HG03175 (cell line): ENCODE data around the gene GALNT15.

Experiments
- ATAC-seq: cut with Tn5 transposase; IDR thresholded peaks from one replicate; pipeline ENCODE4 v1.9.1; 2021; ENCODE audit warnings: mild to moderate bottlenecking, moderate library complexity; ENCODE audit not compliant: unreplicated experiment

The GALNT15 gene

DNA sequence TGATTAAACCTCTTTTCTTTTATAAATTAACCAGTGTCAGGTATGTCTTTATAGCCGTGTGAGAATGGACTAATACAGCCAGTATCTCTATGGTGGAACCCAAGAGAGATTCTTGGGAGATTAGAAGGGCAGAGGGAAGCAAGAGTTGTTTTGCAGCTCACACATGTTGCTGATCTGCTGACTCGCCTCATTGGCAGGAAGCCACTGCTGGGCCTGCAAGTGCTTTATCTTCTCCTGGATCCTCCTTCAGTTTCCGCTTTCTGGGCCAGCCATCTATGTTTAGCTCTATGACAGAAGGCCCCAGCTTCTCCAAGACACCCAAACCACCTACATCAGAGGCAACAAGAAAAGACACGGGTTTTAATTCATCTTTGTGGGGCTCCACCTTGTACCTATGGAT is 23.4 kb upstream of the GALNT15 start:
- ATAC-seq = no peak

DNA sequence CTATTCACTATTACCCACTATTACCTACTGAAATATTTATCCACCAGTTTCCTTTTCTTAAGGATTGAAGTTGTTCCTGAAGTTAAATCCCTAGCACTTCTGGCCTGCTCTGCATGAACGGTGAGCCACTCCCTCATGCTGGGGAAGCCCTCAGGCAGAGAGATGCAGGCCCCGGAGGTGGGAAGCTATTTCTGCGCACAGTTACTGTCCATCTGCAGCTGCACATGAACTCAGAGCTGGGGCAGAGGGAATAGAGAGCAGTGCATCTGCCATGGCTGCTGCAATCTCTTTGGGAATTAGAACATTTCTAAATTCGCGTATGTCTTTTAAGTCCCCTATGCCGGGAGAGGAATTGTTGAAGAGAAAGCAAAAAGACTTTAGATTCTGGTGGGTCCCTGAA is 6.3 kb upstream of the GALNT15 start:
- ATAC-seq = no peak

DNA sequence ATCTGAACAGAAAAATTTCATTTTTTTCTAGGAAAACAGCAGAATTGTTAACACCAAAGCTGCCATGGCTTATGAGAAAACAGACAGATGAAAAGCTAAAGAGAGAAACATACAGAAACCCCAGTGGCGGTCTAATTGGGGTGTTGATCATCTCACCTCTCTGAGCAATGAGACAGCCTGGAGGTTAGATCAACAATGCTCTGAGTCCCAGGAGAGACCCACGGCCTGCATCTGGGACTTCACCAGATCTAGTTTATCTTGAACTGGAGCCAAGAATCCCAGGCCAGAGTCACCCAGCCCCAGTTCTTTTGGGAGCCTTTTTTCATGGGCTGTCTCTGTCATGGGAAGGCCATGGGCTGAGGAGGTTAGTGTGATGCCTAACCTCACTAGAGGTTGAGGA is 3.5 kb upstream of the GALNT15 start:
- ATAC-seq = no peak

DNA sequence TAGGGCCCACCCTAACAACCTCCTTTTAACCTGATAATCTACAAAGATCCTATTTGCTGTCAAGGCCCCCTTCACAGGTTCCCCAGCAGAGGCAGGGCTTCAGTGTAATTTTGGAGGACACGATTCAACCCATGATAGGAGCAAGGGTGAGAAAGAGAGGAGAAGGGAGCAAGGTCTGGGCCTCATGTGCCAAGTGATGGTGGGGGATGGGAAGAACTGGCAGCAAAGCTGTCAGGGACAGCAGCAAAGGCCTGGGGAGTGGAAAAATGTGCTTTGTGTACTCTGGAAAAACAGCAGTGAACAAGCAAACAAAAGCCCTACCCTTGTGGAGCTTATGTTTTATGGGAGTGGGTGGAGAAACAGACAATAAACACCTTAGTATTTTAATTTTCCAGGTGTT is 2.7 kb upstream of the GALNT15 start:
- no peak for ATAC-seq

DNA sequence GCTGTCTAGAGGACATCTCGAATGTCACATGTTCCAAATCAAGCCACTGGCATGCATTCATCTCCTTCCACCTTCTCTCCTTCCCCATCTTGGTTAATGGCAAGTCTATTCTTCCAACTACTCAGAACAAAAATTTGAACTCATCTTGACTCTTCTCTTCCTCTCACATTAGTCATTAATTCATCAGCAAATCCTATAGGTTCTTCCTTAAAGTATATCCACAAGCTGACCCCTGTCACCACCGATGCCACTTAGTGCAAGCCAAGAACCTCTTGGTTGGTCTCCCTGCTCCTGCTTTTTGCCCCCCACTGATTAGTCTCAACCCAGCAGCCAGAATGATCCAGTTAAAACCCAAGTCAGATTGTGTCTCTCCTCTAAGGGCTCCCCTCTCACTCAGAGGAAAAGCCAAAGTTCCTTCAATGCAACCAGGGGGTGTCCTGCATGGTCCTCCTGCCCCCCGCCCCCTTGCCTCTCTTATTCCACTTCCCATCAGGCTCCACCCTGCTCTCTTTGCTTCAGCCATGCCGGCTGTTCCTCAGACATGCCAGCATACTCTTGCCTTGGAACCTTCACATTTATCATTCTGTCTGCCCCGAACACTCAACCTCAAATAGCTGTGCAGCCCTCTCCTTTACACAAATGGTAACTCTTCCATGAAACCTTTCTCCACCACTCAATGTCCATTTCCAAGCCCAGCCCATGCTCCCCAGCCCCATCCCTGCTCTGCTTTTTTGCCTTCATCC is 1.0 kb upstream of the GALNT15 start:
- no peak for ATAC-seq

DNA sequence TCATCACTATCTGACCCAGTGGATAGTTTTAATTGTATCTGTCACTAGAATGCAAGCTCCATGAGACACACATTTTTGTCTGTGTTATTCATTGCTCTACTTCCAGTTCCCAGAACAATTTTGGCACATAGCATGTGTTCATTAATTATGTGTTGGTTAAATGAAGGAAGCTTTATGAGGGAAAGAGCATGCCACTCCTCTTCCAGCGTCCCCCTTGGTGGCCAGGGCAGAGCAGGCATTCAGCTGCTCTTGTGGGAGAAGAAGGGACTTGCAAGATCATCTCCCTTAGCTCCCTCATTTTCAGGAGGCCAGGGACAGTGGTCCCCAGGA is 489 bp upstream of the GALNT15 start:
- no peak for ATAC-seq

DNA sequence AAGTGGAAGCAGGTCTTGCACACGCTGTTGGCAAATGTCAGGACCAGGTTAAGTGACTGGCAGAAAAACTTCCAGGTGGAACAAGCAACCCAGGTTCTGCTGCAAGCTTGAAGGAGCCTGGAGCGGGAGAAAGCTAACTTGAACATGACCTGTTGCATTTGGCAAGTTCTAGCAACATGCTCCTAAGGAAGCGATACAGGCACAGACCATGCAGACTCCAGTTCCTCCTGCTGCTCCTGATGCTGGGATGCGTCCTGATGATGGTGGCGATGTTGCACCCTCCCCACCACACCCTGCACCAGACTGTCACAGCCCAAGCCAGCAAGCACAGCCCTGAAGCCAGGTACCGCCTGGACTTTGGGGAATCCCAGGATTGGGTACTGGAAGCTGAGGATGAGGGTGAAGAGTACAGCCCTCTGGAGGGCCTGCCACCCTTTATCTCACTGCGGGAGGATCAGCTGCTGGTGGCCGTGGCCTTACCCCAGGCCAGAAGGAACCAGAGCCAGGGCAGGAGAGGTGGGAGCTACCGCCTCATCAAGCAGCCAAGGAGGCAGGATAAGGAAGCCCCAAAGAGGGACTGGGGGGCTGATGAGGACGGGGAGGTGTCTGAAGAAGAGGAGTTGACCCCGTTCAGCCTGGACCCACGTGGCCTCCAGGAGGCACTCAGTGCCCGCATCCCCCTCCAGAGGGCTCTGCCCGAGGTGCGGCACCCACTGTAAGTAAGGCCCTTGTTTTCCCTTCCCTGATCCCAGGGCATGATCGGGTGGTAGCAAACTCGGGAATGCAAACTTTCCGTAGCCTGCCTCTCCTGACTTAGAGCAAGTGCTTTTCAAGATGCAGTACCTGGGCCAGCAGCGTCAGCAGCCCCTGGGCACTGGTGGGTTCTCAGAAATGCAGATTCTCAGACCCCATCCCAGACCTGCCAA is 759 bp downstream of the GALNT15 start:
- ATAC-seq = no peak

DNA sequence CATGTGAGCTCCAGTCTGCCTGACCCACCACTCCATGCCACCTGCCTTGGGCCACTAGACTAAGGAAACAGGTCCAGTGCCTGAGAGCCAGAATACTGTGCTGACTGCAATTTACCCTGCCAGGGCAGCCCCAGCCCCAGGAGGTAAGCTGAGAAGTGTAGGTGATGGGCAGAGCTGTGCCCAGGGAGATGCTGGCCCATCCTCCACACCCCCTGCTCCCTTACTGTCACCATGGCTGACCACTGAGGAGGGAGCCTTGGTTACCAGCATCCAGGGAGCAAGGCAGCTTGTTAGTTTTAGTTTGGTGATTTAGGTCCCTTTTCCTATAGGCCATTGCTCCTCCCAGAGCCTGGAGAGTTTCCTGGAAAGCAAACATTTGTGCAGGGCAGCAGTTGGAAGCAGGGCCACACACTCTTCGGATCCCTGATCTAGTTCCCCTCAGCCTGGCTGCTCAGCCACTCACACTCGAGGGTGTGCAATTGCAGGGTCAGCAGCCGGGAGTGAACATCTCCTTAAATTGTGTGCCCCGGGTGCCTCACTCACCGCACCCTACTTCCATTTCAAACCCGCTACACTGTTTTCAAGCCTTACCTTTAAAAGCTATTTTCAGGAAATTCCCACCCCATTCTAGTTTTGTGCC is 2.0 kb downstream of the GALNT15 start:
- ATAC-seq = no peak

DNA sequence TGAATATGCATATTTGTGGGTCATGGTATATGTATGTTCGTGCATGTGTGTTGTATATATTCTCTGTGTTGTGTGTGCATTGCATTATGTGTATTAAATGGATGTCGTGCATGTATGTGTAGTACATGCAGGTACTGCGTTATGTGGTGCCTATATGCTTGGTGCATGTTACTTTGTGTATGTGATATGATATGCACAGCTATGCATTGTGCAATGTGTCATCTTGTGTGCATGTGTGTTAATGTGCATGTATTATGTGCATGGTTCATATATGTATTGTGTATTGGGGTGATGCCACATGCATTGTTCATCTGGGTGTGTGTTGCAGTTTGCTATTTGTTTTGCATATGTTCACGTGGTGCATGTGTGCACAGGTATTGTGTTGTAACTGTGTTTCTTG is 2.9 kb downstream of the GALNT15 start:
- no peak for ATAC-seq

DNA sequence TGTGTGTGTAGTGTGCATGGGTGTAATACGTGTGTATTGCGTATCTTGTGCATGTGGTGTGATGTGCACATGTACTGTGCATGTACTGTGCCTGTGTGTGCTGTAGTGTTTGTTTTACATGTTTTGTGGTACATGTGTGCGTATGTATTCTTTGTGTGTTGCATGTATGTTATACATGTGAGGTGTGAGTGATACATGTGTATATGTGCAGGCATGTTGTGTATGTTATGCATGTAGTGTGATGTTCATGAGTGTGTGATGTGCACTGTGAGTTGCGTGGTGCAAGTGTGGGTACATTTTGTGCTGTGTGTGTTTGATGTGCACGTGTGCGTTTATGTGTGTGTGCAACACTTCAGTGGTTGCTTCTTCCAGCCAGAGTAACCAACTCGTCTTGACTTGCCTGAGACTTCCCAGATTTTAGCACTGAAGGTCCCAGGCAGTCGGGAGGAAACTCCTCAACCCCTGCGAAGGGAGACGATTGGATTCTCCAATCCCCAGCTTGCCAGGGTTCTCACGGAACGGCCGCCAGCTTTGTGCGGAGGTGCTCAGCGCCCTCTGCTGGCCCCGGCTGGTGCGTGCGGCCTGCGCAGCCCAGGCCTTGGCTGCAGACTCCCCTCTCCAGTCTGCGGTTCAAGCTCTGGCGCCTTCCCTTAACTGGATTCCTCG is 3.6 kb downstream of the GALNT15 start:
- peak; percentile 79 for ATAC-seq

DNA sequence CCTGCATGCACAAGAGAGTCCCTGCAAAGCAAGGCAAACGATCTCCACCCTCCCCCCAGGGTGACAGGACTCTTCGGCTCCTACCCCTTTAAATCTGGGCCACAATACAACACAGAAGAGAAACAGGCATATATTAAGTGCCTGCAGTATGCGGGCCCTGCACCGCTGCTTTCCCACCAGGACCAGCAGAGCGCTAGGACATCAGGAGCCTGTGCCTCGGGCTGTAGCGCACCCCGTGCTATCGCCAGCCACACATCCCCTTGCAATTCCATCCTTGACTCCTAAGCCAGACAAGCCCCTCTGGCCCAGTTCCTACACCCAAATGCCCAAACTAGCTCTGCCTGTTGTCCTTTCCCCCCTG is 4.1 kb downstream of the GALNT15 start:
- peak; percentile 9 for ATAC-seq

DNA sequence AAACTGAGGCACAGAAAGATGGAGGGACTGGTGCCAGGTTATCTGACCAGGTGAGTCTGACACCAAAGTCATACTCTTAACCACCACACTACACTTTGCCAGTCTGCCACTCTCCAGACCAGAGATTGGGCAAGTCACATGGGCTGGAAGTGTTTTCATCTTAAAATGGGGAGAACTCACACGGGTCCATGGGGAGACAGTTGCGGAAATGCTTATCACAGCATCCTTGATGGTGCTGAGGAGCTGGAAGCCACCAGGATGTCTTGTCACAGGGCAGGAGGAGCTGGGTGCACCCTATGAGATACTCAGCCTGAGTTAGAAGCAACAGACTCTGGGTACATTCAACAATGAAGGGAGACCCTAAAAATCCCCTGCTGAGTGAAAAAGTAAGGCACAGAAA is 4.8 kb downstream of the GALNT15 start:
- no peak for ATAC-seq

DNA sequence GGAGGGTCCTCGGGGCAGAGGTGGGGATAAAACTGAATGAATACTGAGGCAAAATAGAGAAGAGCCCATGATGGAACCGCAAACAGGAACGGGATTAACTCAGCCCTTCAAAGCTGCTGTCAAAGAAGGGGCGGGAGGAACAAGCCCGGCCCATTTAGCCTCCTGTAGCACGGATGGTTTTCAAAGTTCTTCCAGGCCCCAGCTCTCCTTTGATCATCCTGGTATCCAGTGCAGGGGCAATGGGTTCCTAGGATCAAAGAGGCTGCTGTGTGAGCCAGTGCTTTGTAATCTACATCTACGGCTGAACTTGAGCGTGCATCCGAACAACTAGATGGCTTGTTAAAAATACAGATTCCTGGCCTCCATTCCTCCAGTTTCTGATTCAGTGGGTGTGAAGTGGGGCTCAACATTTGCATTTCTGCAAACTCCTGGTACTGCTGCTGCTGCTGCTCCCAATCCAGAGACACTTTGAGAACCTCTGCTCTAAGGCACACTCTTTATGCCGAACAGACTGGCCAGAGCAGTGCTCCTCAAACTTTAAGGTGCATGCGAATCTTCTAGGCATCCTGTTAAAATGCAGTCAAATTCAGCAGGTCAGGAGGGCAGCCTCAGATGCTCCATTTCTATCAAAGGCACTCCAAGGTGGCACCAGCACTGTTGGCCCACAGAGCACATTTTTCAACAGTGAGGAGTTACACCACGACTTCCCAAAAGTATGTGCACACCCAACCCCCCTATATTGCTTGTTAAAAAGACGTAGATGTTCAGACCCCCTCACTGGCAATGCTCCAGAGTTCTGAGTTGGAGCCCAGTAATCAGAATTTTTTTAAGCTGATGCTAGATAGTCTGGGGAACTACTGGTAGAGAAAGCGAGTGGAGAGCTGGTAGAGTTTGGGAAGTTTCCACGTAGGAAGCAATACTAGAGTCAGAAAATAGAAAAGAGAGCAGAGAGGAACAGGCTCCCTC is 5.6 kb downstream of the GALNT15 start:
- ATAC-seq = no peak

DNA sequence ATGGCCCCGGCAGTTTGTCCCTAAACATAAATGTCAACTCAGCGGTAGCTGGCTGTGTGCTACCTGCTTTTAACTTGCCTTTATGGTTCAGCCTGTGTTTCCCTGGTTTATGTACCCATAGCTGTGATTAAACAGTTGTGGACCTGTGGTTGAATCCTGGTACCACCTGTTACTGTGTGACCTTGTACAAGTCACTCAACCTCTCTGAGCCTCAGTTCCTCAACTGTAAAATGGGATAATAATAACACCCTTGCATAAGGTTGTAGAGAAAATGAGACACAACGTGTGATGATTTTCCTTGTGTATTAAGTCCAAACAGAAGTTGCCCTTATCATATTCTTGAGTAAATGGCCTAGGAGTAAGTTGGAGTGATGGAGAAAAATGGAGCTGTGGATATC is 6.3 kb downstream of the GALNT15 start:
- no peak for ATAC-seq

DNA sequence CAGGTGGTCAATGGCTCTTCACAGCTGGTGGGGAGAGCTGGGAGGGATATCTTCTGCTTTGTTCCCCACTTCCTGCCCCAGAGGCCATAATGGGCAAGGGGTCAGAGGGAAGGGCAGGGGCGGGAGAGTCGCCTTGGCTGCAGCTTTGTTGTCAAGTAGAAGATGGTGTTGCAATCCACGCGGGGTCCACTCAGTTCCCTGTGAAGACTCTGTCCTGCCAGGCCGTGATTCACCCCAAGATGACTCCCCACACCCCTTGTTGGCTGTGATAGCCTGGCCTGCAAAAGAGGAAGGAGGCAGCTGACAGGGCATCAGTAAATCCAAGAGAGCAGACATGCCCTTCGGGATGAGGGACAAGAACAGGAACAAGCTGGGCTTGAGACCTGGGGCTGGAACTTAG is 6.9 kb downstream of the GALNT15 start:
- no peak for ATAC-seq

DNA sequence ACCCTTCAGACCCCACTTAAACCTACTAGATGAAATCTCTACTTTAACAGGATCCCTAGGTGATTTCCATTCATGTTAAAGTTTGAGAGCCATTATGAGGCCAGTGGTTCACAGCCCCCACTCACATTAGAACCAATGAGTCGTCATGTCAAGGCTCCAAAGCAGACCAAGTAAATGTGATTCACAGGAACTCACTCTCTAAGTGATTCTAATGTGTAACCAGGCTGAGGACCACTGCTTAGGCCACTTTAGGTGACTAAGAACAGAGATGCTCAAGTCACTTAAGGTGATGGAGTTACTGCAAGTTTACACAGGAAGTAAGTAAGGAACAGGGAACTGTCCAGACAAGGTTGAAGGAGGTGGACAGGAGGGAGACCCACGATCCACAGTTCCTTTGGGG is 7.7 kb downstream of the GALNT15 start:
- ATAC-seq = no peak

DNA sequence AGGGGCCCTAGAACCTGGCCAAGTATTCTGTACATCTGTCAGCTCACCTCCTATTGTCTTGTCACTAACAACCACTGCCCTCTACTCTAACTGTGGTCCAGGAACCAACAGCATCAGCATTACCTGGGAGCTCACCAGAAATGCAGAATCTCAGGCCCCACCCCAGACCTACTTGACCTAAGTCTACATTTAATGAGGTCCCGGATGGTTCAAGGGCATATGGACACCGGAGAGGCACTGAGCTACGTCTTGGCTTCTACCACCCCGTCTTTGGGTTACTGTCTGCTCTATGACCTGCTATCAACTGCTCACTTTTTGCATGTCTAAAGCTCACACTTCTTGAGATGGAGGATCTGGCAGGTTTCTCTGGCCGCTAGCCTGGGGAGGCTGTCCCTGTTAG is 8.1 kb downstream of the GALNT15 start:
- ATAC-seq = no peak

DNA sequence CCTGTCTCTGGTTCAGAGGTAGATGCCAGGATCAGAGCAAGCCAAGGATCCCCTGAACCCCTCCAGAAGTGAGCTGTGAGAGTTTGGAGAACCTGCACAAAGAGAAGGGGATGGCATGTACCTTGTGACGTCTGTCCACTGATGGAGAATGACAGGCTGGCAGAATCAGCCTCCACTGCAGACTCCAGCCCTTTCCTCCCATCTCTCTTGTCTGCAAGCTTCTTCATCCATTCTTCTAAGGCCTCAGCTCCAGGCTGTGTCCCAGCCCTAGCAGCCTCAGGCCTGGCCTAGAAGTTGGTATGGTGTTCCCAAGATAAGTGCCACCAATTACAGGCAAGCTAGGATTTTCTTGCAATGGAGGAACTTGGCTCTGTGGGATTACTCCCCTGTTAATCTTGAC is 8.6 kb downstream of the GALNT15 start:
- no peak for ATAC-seq

DNA sequence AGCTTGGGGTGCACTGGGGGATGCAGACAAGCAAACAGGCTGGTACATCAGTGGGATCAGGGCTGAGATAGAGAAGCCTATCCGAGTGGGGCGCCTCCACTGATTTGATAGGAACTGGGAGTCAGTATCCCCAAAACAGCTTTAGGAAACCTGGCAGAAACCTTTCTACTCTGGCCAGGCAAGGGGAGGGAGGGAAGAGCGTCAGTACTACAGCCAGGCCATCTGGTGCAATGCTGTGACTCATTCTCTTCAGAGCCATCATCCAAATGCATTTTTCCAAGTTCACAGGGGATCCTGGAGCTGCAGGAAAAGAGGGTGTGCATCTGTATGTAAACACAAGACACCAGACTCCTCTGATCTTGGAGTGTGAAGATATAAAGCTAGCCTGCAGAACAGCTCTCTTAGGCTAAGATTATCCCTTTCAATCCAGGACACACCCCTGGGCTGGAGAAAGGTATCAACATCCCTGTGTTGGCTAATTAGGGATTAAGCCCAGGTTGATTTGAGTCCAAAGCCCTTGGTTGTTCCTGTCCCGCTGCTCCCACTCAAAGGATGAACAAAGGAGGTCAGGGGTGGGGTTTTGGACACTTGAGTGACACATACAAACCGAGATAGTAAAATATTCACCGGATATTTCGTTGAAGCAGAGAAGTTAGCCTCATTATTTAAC is 9.3 kb downstream of the GALNT15 start:
- no peak for ATAC-seq

DNA sequence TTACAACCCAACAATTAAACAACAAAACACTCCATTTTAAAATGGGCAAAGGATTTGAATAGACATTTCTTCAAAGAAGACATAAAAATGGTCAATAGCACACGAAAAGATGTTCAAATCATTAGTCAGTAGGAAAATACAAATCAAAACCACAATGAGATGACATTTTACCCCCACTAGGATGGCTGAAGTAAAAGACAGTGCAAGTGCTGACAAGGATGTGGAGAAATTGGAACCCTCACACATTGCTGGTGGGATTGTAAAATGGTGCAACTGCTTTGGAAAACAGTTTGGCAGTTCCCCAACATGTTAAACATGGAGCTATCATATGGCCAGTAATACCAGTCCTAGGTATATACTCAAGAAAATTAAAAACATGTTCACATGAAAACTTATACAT is 11.6 kb downstream of the GALNT15 start:
- no peak for ATAC-seq
